Measurements from ENCODE around the gene ZNF436. TPM values are rescaled to one million over a fixed set of nuclear protein-coding genes. Genes with fewer than 3 reads are reported as not detected.

The ZNF436 gene
- total and polyA plus RNA-seq, 7 experiments from 2014 or later: 2.9 to 11.7 (median 5.1) TPM

DNA sequence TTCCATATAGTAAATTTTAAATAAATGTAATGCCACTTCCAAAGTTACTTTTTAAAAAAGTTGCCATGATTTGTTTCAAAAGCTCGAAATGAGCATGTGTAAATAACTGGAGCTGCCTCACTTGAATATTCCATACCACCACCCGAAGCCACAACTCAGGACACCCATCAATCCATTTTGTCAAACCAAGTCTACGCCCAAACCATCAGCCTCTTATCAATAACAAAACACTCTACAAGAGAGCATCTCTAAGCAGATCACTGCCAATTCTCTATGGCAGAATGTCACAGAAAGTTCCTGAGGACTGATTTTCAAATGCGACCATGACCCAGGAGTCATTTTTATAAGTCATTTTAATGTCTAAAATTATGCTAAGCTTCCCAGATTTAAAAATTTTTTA is 30.0 kb downstream of the ZNF436 start:
- ChIA-PET CTCF (interaction anchor here (0.6 kb wide), 1 partner anchor 205 kb away, joined by 3 read pairs; no protein-coding TSS in a partner anchor), POLR2A (interaction anchor here (0.7 to 1.3 kb wide), 2 partner anchors 30 to 404 kb away, joined by 3 to 5 read pairs; partner anchors contain the start of gene ELOA)
- H3K9me3 ChIP-seq (ENCODE audit: control insufficient read depth in 2 of 3, low read length in 3 of 3): no peaks in the 10 kb centered on the region
- Mint-ChIP-seq H3K36me3 (peaks cover 0 to 27% (median 15%) of the 10 kb centered on the region in 5 donors), H3K9me3 (no peaks in the 10 kb centered on the region), H3K27ac (peak overlapping the region in 8 of 9 donors; percentile 43 to 77 (median 66)), H3K27me3 (no peaks in the 10 kb centered on the region), H3K4me1 (peaks cover 44 to 66% (median 63%) of the 10 kb centered on the region in 7 donors), H3K4me3 (peak overlapping the region; percentile 7 to 100 (median 89))
- H3K27ac ChIP-seq (ENCODE audit: low read depth, low read length): no peak overlapping the region
- H3K27me3 ChIP-seq (ENCODE audit: control insufficient read depth in 2 of 2, insufficient read depth in 2 of 2, low read length in 2 of 2): no peaks in the 10 kb centered on the region
- H3K4me3 ChIP-seq (ENCODE audit: low read length): no peak overlapping the region
- DNase-seq (no peak), ATAC-seq (no peak)
- intact Hi-C loops (cut with micrococcal nuclease): loop anchor here (5.0 to 10.0 kb wide), 5 partner anchors 43 to 1555 kb away; partner anchors contain the start of genes E2F2 (in 1 of the 2), SRRM1 (in 1 of the 2), TCEA3 (in 1 of the 2) and USP48 (in 1 of the 2)
- peaks cover 36 to 41% of the 10 kb centered on the region in 2 donors for H3K4me1 ChIP-seq (ENCODE audit: control insufficient read depth in 2 of 2, insufficient read depth in 2 of 2, low read length in 2 of 2)
- H3K36me3 ChIP-seq (ENCODE audit: control insufficient read depth in 2 of 3, insufficient read depth in 3 of 3, low read length in 3 of 3): peaks cover 0 to 31% (median 19%) of the 10 kb centered on the region in 3 experiments

DNA sequence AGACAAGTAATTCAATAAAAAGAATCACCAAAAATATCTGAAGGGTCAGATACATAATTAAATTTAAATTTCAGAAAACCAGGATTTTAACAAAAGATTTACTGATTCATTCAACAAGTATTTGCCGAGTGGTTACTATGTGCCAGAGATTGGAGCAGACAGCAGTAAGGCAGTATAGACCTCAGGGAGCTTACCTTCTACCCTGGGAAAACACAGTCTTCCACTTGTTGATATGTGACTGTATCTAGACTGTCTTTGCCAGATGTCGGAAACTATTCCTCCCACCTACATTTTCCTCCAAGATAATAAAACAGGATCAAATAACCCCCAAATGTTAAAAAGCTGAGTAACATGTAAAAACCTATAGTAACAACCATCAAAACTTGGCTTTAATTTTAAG is 31.8 kb downstream of the ZNF436 start:
- no peaks in the 10 kb centered on the region for H3K27me3 Mint-ChIP-seq

DNA sequence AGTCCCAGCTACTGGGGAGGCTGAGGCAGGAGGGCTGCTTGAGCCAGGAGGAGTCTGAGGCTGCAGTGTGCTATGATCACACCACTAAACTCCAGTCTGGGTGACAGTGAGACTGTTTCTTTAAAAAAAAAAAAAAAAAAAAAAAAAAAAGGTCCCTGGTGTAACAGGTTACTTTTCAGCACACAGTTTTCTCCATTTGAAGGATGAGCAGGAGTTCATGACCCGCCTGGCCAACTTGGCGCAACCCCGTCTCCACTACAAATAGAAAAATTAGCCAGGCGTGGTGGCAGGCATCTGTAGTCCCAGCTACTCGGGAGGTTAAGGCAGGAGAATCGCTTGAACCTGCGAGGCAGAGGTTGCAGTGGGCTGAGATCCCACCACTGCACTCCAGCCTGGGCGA is 37.9 kb downstream of the ZNF436 start:
- Mint-ChIP-seq H3K36me3 (peaks cover 10 to 44% (median 33%) of the 10 kb centered on the region in 5 donors), H3K4me3 (no peak overlapping the region), H3K27ac (peak overlapping the region in 1 of 9 donors; percentile 48), H3K9me3 (no peaks in the 10 kb centered on the region), H3K27me3 (no peaks in the 10 kb centered on the region), H3K4me1 (peaks cover 13 to 46% (median 36%) of the 10 kb centered on the region in 7 donors)
- ChIA-PET POLR2A (no interaction called here), CTCF (no interaction called here)
- no peak for ATAC-seq
- H3K27me3 ChIP-seq (ENCODE audit: control insufficient read depth in 2 of 2, insufficient read depth in 2 of 2, low read length in 2 of 2): no peaks in the 10 kb centered on the region
- no peaks in the 10 kb centered on the region for H3K9me3 ChIP-seq (ENCODE audit: control insufficient read depth in 2 of 3, low read length in 3 of 3)
- H3K27ac ChIP-seq (ENCODE audit: low read depth, low read length): no peak overlapping the region
- H3K4me1 ChIP-seq (ENCODE audit: control insufficient read depth in 2 of 2, insufficient read depth in 2 of 2, low read length in 2 of 2): no peaks in the 10 kb centered on the region
- no peak overlapping the region for H3K4me3 ChIP-seq (ENCODE audit: low read length)
- H3K36me3 ChIP-seq (ENCODE audit: control insufficient read depth in 2 of 3, insufficient read depth in 3 of 3, low read length in 3 of 3): peaks cover 0 to 78% (median 14%) of the 10 kb centered on the region in 3 experiments
- DNase-seq: no peak
- intact Hi-C loops (cut with micrococcal nuclease): loop anchor here in 1 of 2 donors (2.0 kb wide), 1 partner anchor 17 kb away; no protein-coding TSS in a partner anchor

More for the DNA sequence above, 31.8 kb downstream of the ZNF436 start:
- H3K9me3 ChIP-seq (ENCODE audit: control insufficient read depth in 2 of 3, low read length in 3 of 3): no peaks in the 10 kb centered on the region
- no peak for DNase-seq
- CTCF ChIA-PET: interaction anchor here (0.9 kb wide), 1 partner anchor 14 kb away, joined by 3 read pairs; no protein-coding TSS in a partner anchor
- no peak for ATAC-seq
- Mint-ChIP-seq H3K9me3 (no peaks in the 10 kb centered on the region), H3K27ac (peak overlapping the region in 5 of 9 donors; percentile 12 to 69 (median 34)), H3K4me3 (peak overlapping the region in 3 of 10 donors; percentile 8 to 51 (median 24)), H3K36me3 (peaks cover 0 to 37% (median 25%) of the 10 kb centered on the region in 5 donors), H3K4me1 (peaks cover 40 to 71% (median 58%) of the 10 kb centered on the region in 7 donors)
- no peak overlapping the region for H3K27ac ChIP-seq (ENCODE audit: low read depth, low read length)
- POLR2A ChIA-PET: no interaction called here
- peaks cover 35 to 41% of the 10 kb centered on the region in 2 donors for H3K4me1 ChIP-seq (ENCODE audit: control insufficient read depth in 2 of 2, insufficient read depth in 2 of 2, low read length in 2 of 2)
- intact Hi-C loops (cut with micrococcal nuclease): no loop called here
- H3K4me3 ChIP-seq (ENCODE audit: low read length): no peak overlapping the region
- H3K36me3 ChIP-seq (ENCODE audit: control insufficient read depth in 2 of 3, insufficient read depth in 3 of 3, low read length in 3 of 3): peaks cover 0 to 40% (median 27%) of the 10 kb centered on the region in 3 experiments
- no peaks in the 10 kb centered on the region for H3K27me3 ChIP-seq (ENCODE audit: control insufficient read depth in 2 of 2, insufficient read depth in 2 of 2, low read length in 2 of 2)

DNA sequence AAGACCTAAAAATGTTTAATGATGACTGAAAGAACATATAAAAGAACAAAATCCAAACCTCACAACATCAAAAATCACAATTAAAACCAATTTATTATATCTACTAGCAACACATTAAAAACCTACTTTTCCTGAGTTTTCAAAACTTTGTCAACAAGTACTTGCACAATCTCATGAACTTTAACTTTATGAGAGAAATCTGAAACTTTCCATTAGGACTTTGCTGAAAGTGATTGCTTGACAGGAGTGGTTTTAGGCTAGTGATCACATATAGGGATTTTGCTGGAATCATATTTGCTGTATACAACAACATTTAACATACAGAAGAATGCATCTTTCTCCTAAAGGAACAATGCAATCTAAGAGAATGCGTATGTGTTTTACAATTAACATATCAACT is 38.8 kb downstream of the ZNF436 start:
- peaks cover 0 to 83% (median 14%) of the 10 kb centered on the region in 3 experiments for H3K36me3 ChIP-seq (ENCODE audit: control insufficient read depth in 2 of 3, insufficient read depth in 3 of 3, low read length in 3 of 3)
- intact Hi-C loops (cut with micrococcal nuclease): loop anchor here in 1 of 2 donors (1.0 to 2.0 kb wide), 2 partner anchors 12 to 16 kb away; no protein-coding TSS in a partner anchor
- Mint-ChIP-seq H3K36me3 (peaks cover 10 to 49% (median 34%) of the 10 kb centered on the region in 5 donors), H3K4me1 (peaks cover 17 to 50% (median 40%) of the 10 kb centered on the region in 7 donors), H3K9me3 (no peaks in the 10 kb centered on the region), H3K27me3 (no peaks in the 10 kb centered on the region), H3K4me3 (no peak overlapping the region), H3K27ac (peak overlapping the region in 5 of 9 donors; percentile 18 to 43 (median 36))
- H3K27me3 ChIP-seq (ENCODE audit: control insufficient read depth in 2 of 2, insufficient read depth in 2 of 2, low read length in 2 of 2): no peaks in the 10 kb centered on the region
- H3K4me3 ChIP-seq (ENCODE audit: low read length): no peak overlapping the region
- no peaks in the 10 kb centered on the region for H3K4me1 ChIP-seq (ENCODE audit: control insufficient read depth in 2 of 2, insufficient read depth in 2 of 2, low read length in 2 of 2)
- ChIA-PET CTCF (no interaction called here), POLR2A (no interaction called here)
- DNase-seq: no peak
- ATAC-seq: no peak
- H3K27ac ChIP-seq (ENCODE audit: low read depth, low read length): no peak overlapping the region
- no peaks in the 10 kb centered on the region for H3K9me3 ChIP-seq (ENCODE audit: control insufficient read depth in 2 of 3, low read length in 3 of 3)

DNA sequence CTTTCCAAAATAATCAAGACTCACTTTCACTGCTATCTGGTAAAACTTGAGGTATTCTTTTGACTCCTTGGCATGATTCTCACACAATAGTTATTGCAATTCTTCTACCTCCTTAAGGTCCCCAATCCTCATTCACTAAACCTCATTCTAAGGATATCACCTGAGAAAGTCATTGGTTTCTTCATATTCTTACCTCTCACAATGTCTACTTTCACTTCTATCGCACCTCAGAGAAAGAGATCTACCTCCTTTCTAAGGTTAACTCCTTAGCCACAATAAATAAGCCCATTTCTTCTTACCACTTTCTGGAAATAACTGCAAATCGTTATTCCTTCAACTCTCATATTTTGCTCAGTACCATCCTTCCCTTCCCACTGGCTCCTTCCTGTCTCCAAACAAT is 44.2 kb downstream of the ZNF436 start:
- no peaks in the 10 kb centered on the region for H3K27me3 Mint-ChIP-seq
- no peaks in the 10 kb centered on the region for H3K9me3 Mint-ChIP-seq
- H3K4me1 Mint-ChIP-seq: peaks cover 18 to 54% (median 33%) of the 10 kb centered on the region in 7 donors
- Histone ChIP-seq H3K36me3 (ENCODE audit: control insufficient read depth in 2 of 3, insufficient read depth in 3 of 3, low read length in 3 of 3) (peaks cover under 1 to 57% (median 4%) of the 10 kb centered on the region in 3 experiments), H3K27ac (ENCODE audit: low read depth, low read length) (no peak overlapping the region), H3K4me1 (ENCODE audit: control insufficient read depth in 2 of 2, insufficient read depth in 2 of 2, low read length in 2 of 2) (no peaks in the 10 kb centered on the region), H3K27me3 (ENCODE audit: control insufficient read depth in 2 of 2, insufficient read depth in 2 of 2, low read length in 2 of 2) (no peaks in the 10 kb centered on the region), H3K9me3 (ENCODE audit: control insufficient read depth in 2 of 3, low read length in 3 of 3) (no peaks in the 10 kb centered on the region), H3K4me3 (ENCODE audit: low read length) (no peak overlapping the region)
- peaks cover 5 to 40% (median 34%) of the 10 kb centered on the region in 5 donors for H3K36me3 Mint-ChIP-seq
- ATAC-seq: no peak
- H3K27ac Mint-ChIP-seq: peak overlapping the region in 4 of 9 donors; percentile 1 to 82 (median 46)
- no peak overlapping the region for H3K4me3 Mint-ChIP-seq
- POLR2A ChIA-PET: no interaction called here
- no peak for DNase-seq
- intact Hi-C loops (cut with micrococcal nuclease): loop anchor here in 1 of 2 donors (5.0 kb wide), 1 partner anchor 77 kb away; no protein-coding TSS in a partner anchor
- CTCF ChIA-PET: no interaction called here

DNA sequence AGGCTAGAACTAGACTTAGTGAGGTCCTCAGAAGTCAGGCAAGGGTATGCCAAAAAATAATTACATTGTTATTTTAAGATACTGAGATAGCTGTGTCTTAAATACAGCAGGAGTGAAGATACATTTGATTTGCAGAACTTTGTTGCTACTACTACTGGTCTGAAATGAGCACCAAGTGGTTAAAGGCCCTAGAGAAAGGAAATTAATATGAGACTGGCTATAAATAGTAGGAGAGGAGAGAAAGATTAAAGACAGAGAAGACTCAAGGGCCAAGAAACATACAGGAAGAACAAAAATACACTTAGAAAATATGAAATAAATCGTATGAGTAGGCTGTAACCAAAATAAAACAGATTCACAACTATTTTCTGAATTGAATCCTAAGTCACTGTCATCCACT is 46.9 kb downstream of the ZNF436 start:
- Histone ChIP-seq H3K4me1 (ENCODE audit: control insufficient read depth in 2 of 2, insufficient read depth in 2 of 2, low read length in 2 of 2) (no peaks in the 10 kb centered on the region), H3K9me3 (ENCODE audit: control insufficient read depth in 2 of 3, low read length in 3 of 3) (no peaks in the 10 kb centered on the region), H3K27ac (ENCODE audit: low read depth, low read length) (no peak overlapping the region), H3K4me3 (ENCODE audit: low read length) (no peak overlapping the region), H3K27me3 (ENCODE audit: control insufficient read depth in 2 of 2, insufficient read depth in 2 of 2, low read length in 2 of 2) (no peaks in the 10 kb centered on the region), H3K36me3 (ENCODE audit: control insufficient read depth in 2 of 3, insufficient read depth in 3 of 3, low read length in 3 of 3) (peaks cover 10 to 56% (median 14%) of the 10 kb centered on the region in 3 experiments)
- Mint-ChIP-seq H3K27me3 (no peaks in the 10 kb centered on the region), H3K4me1 (peaks cover 19 to 49% (median 28%) of the 10 kb centered on the region in 7 donors), H3K9me3 (no peaks in the 10 kb centered on the region), H3K27ac (peak overlapping the region in 3 of 9 donors; percentile 28 to 84 (median 46)), H3K36me3 (peaks cover 6 to 44% (median 36%) of the 10 kb centered on the region in 5 donors), H3K4me3 (no peak overlapping the region)
- DNase-seq (no peak), ATAC-seq (no peak)
- intact Hi-C loops (cut with micrococcal nuclease): no loop called here
- ChIA-PET CTCF (no interaction called here), POLR2A (no interaction called here)
